ENCODE data around the gene CPM.
"Not testable (repeated sequence)": the region's sequence is repeated elsewhere in the genome, so short reads cannot be mapped to it uniquely, and the experiment has no call there.

Gene CPM

DNA sequence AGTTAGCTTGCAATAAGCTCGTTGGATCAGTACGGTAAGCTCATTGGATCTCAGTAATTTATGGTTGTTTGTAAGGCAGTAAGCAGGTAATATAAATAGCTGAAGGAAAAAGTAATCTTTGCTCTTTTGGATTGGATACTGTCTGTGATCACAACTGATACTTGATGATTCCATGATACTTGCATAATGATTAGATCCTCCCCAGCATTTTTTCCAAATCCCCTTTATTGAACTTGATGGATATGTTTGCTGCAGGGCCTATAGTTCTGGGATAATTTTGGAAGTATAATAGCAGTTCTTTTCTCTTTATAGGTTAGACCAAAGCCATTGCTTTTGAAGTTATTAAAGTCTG is 119.8 kb downstream of the CPM start:
- DNase-seq (ENCODE audit: insufficient read length, low spot score) (no peak), FAIRE-seq (no peak)
- TF ChIP-seq, protein P1, sequence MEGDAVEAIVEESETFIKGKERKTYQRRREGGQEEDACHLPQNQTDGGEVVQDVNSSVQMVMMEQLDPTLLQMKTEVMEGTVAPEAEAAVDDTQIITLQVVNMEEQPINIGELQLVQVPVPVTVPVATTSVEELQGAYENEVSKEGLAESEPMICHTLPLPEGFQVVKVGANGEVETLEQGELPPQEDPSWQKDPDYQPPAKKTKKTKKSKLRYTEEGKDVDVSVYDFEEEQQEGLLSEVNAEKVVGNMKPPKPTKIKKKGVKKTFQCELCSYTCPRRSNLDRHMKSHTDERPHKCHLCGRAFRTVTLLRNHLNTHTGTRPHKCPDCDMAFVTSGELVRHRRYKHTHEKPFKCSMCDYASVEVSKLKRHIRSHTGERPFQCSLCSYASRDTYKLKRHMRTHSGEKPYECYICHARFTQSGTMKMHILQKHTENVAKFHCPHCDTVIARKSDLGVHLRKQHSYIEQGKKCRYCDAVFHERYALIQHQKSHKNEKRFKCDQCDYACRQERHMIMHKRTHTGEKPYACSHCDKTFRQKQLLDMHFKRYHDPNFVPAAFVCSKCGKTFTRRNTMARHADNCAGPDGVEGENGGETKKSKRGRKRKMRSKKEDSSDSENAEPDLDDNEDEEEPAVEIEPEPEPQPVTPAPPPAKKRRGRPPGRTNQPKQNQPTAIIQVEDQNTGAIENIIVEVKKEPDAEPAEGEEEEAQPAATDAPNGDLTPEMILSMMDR (IDR thresholded peaks at IDR 0.05; ENCODE audit: insufficient read depth, missing control alignments): no peak

DNA sequence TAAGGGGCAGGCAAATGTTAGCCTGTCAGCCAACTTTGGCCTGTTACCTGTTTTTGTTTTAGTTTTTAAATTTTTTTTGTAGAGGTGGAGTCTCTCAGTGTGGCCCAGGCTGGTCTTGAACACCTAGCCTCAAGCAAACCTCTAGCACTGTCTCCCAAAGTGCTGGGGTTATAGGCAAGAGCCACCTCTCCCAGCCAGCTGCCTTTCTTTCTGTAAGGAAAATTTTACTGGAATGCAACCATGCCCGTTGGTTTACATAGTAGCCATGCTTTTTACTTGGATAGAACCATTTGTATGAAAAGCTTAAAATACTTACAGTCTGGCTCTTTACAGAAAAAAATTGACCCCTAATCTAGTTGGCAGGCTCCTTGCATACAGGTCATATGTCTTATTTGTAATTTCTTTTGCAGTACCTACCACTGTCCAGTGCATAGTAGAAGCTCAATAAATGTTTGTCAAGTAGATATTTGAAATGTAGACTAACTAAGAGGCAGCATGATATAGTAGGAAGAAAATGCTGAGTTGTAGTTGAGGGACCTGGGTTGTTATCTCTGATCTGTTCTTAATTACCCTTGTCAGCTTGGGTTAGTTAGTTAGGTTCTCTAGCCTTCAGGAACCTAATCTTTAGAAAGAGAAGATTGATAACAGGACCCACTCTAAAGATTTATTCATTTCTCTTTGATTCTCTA is 120.3 kb downstream of the CPM start:
- FAIRE-seq (no peak), DNase-seq (ENCODE audit: insufficient read length, low spot score) (no peak)
- TF ChIP-seq, protein P1 (IDR thresholded peaks at IDR 0.05; ENCODE audit: insufficient read depth, missing control alignments): no peak

DNA sequence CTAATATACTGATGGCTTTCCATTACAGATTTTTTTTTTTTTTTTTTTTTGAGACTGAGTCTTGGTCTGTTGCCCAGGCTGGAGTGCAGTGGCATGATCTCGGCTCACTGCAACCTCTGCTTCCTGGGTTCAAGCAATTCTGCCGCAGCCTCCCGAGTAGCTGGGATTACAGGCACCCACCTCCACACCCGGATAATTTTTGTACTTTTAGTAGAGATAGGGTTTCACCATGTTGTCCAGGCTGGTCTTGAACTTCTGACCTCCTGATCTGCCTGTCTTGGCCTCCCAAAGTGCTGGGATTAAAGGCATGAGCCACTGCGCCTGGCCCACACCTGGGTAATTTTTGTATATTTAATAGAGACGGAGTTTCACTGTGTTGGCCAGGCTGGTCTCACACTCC is 121.4 kb downstream of the CPM start:
- not testable (repeated sequence) for FAIRE-seq; DNase-seq (ENCODE audit: insufficient read length, low spot score)

DNA sequence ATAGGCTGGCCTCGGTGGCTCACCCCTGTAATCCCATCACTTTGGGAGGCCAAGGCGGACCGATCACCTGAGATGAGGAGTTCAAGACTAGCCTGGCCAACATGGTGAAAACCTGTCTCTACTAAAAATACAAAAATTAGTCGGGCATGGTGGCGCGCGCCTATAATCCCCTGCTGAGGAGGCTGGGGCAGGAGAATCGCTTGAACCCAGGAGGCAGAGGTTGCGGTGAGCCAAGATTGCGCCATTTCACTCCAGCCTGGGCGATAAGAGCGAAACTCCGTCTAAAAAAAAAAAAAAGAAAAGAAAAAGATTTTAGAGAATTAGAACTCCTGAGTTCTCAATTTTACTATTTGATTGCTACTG is 123.0 kb downstream of the CPM start:
- not testable (repeated sequence) for DNase-seq (ENCODE audit: insufficient read length, low spot score); FAIRE-seq

DNA sequence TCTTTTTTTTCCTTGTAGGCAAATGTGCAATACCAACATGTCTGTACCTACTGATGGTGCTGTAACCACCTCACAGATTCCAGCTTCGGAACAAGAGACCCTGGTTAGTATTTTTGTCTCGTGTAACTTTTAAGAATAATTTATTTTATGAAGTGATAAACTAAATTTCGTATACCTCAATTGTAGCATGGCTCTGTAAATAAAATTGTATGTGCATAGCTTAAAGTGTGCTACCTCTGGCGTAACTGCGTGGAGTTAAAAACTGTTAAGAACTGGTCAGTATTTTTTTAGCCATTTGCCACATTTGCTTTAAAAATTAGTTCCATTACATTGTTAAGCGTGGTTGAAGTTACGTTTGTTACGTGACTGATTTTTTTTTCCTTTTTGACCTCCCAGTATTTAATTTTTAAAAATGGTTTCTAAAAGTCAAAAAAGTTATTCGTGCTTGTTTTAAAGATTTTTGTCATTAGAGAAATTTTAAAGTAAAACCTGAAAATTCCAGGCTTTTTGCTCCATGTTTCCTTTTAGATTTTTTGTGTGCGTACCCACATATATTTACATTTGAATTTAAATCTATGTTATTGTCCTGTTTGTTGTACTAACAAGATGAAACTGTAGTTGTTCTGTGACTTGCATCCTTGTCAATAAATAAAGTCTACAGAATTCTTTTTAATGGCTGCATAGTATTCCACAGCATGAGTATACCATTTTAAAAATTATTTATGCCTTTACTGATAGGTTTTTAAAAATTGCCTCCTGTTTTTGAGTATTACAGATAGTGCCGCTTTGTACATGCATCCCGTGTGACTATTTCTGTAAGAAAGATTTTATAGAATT is 123.6 kb downstream of the CPM start:
- FAIRE-seq: no peak

DNA sequence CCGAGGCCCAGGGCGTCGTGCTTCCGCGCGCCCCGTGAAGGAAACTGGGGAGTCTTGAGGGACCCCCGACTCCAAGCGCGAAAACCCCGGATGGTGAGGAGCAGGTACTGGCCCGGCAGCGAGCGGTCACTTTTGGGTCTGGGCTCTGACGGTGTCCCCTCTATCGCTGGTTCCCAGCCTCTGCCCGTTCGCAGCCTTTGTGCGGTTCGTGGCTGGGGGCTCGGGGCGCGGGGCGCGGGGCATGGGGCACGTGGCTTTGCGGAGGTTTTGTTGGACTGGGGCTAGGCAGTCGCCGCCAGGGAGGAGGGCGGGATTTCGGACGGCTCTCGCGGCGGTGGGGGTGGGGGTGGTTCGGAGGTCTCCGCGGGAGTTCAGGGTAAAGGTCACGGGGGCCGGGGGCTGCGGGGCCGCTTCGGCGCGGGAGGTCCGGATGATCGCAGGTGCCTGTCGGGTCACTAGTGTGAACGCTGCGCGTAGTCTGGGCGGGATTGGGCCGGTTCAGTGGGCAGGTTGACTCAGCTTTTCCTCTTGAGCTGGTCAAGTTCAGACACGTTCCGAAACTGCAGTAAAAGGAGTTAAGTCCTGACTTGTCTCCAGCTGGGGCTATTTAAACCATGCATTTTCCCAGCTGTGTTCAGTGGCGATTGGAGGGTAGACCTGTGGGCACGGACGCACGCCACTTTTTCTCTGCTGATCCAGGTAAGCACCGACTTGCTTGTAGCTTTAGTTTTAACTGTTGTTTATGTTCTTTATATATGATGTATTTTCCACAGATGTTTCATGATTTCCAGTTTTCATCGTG is 124.4 kb downstream of the CPM start:
- FAIRE-seq (no peak), DNase-seq (ENCODE audit: insufficient read length, low spot score) (no peak)
- TF ChIP-seq, protein P1 (IDR thresholded peaks at IDR 0.05; ENCODE audit: insufficient read depth, missing control alignments): no peak

More for the DNA sequence above, 123.6 kb downstream of the CPM start:
- no peak for DNase-seq (ENCODE audit: insufficient read length, low spot score)
- TF ChIP-seq, protein P1 (IDR thresholded peaks at IDR 0.05; ENCODE audit: insufficient read depth, missing control alignments): no peak

DNA sequence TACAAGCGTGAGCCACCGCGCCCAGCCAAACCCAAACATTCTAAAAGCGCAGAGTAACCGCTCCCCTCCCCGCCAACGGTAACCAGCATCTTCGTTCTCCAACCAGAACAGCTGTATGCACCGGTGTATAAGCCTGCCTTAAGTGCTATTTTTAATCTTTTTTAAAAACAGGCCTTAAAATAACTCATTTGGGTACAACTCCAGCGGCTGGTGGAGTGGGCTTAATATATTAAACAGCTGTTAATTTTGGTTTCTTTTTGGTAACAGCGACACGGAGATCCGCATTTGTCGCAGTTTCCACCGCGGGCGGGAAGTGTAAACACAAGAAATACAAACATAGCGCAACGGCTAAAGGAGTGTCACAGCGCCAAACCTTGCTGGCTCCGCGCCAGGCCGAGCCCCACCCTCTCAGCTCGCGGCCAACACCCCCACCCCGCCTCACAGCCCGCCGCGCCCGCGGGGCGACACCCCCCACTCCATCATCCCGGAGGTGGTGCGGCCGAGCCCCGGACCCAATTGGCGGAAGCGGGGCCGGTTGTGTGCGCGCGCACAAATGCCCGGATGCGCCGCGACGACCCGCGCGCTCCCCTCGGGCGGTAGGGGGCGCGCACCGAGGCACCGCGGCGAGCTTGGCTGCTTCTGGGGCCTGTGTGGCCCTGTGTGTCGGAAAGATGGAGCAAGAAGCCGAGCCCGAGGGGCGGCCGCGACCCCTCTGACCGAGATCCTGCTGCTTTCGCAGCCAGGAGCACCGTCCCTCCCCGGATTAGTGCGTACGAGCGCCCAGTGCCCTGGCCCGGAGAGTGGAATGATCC is 125.2 kb downstream of the CPM start, which contains the start of gene MDM2:
Gene MDM2, plus strand, starts transcription at position 602 of the 812 bp plus-strand sequence. CDS start 301 bp downstream, outside the sequence.
- DNase-seq (ENCODE audit: insufficient read length, low spot score) (peak; percentile 89), FAIRE-seq (no peak)
- TF ChIP-seq, protein P1 (IDR thresholded peaks at IDR 0.05; ENCODE audit: insufficient read depth, missing control alignments): peak; percentile 59

DNA sequence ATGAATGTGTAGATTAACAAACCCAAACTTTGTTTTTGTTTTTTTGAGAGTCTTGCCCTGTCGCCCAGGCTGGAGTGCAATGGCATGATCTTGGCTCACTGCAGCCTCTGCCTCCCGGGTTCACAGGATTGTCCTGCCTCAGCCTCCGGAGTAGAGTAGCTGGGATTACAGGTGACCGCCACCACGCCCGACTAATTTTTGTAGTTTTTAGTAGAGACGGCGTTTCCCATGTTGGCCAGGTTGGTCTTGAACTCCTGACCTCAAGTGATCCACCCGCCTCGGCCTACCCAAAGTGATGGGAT is 125.7 kb downstream of the CPM start:
- FAIRE-seq; DNase-seq (ENCODE audit: insufficient read length, low spot score): not testable (repeated sequence)
